Aorta (tissue), 5 donors: ENCODE measurements around the gene DNAAF1. TPM values are rescaled to one million over a fixed set of nuclear protein-coding genes. Genes with fewer than 3 reads are reported as not detected.

Source experiments
- ATAC-seq: fragments of 200-7000 bp; cut with Tn5 transposase; one replicate; pipeline ENCODE4 v1.9.1; 2022; ENCODE audit warnings: moderate library complexity; ENCODE audit not compliant: low FRiP score
- DNase-seq, 2 donors: peaks; one replicate each; pipeline ENCODE4 v3.0.0-alpha.2; 2020
- H3K27ac ChIP-seq, 2 donors: one replicate each; pipeline ENCODE4 v1.5.1; 2013; ENCODE audit warnings: low read length in 2 of 2, mild to moderate bottlenecking in 2 of 2, moderate library complexity in 2 of 2, control low read depth in 1 of 2, inconsistent platforms in 1 of 2, low read depth in 1 of 2
- H3K27me3 ChIP-seq, 2 donors: one replicate each; pipeline ENCODE4 v1.6.1; 2013; ENCODE audit warnings: control low read depth in 1 of 2, low read length in 1 of 2, mild to moderate bottlenecking in 1 of 2, moderate library complexity in 1 of 2; ENCODE audit not compliant: insufficient read depth in 2 of 2, control insufficient read depth in 1 of 2
- H3K36me3 ChIP-seq, 2 donors: one replicate each; pipeline ENCODE4 v1.6.1; 2013; ENCODE audit warnings: control low read depth in 1 of 2, low read length in 1 of 2, mild to moderate bottlenecking in 1 of 2; ENCODE audit not compliant: insufficient read depth in 2 of 2, control insufficient read depth in 1 of 2
- H3K4me1 ChIP-seq, 2 donors: one replicate each; pipeline ENCODE4 v1.6.1; 2013; ENCODE audit warnings: low read length in 2 of 2, control low read depth in 1 of 2, mild to moderate bottlenecking in 1 of 2, moderate library complexity in 1 of 2; ENCODE audit not compliant: insufficient read depth in 2 of 2, control insufficient read depth in 1 of 2
- H3K4me3 ChIP-seq, 2 donors: one replicate each; pipeline ENCODE4 v1.5.1; 2013; ENCODE audit warnings: low read length in 2 of 2, control low read depth in 1 of 2, mild to moderate bottlenecking in 1 of 2
- H3K9me3 ChIP-seq: one replicate; pipeline ENCODE4 v1.6.1; 2013; ENCODE audit warnings: mild to moderate bottlenecking, low read length; ENCODE audit not compliant: control insufficient read depth
- WGBS, 2 donors: extraction: QIAGEN DNeasy Blood & Tissue Kit; methylation state at CpG; one replicate each; pipeline ENCODE4 v1.1.7; 2013; 5-methylcytosine and 5-hydroxymethylcytosine counted together
- intact Hi-C, 2 donors: fragments of 100-400 bp; cut with DNase I; formaldehyde crosslinking; loops; one replicate each; pipeline versions ENCODE4 v1.14.2 to v1.15.0; 2022
- polyA plus RNA-seq, 2 donors: library from polyadenylated mRNA; stranded (reverse); fragments of 200-250 nt; gene quantifications; one replicate each; pipeline ENCODE4 v1.2.3, GENCODE V29; 2013
- total RNA-seq, 2 donors: library from RNA; stranded (reverse); fragmentation: NEBNext Ultra II Directional; extraction: Animal tissue kit (Norgen Biotek cat#: 25700); gene quantifications; one replicate each; pipeline ENCODE4 v1.2.1, GENCODE V29; 2021
- donor health status: healthy with polysubstance abuse.
- donor health status: Bipolar disorder and iron deficiency.
- donor health status: DM: no; HTN: no; CAD: no.
- donor health status: DM: no; HTN: no; CAD: no.
- donor health status: DM: yes; HTN: yes; CAD: no.

DNAAF1 gene
- total and polyA plus RNA-seq, 4 donors = 0.19 to 1.4 (median 0.48) TPM; not detected in 1

GRCh38 chr16:84161801-84162200 is 16.7 kb downstream of the DNAAF1 start:
- WGBS, 2 donors = 54 to 56% methylated on average over 3 of the region's 3 CpGs
- Histone ChIP-seq H3K9me3 (no peaks in the 10 kb centered on the region), H3K27ac (no peak overlapping the region), H3K4me3 (no peak overlapping the region), H3K4me1 (no peaks in the 10 kb centered on the region), H3K36me3 (no peaks in the 10 kb centered on the region), H3K27me3 (no peaks in the 10 kb centered on the region)
- DNase-seq (peak in 1 of 2 donors; percentile 8), ATAC-seq (no peak)
- intact Hi-C loops = no loop called here

DNA sequence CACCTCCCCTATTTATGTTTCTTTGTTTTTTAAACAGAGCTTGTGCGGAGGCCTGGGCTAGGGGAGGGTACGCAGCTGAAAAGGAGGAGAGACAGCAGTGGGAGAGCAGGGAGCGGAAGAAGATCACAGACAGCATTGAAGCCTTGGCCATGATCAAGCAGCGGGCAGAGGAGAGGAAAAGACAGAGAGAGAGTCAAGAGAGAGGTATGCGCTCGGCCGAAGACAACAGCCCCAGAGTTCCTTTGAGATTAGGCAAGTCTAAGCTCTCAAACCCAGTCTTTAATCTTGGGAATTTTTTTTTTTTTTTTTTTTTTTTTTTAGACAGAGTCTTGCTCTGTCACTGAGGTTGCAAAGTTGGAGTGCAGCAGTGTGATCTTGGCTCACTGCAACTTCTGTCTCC is 20.6 kb downstream of the DNAAF1 start:
- intact Hi-C loops = no loop called here
- ATAC-seq = no peak
- peaks cover 0 to 2% of the 10 kb centered on the region in 2 donors for H3K27me3 ChIP-seq
- H3K36me3 ChIP-seq = no peaks in the 10 kb centered on the region
- DNase-seq = no peak
- no peak overlapping the region for H3K4me3 ChIP-seq
- WGBS, 2 donors = 79 to 81% methylated on average over 7 of the region's 7 CpGs
- H3K9me3 ChIP-seq = no peaks in the 10 kb centered on the region
- no peak overlapping the region for H3K27ac ChIP-seq
- no peaks in the 10 kb centered on the region for H3K4me1 ChIP-seq

GRCh38 chr16:84166796-84167695 is 21.9 kb downstream of the DNAAF1 start:
- intact Hi-C loops = no loop called here
- H3K36me3 ChIP-seq = no peaks in the 10 kb centered on the region
- WGBS, 2 donors = 75% methylated on average over 13 of the region's 13 CpGs
- no peak for ATAC-seq
- H3K9me3 ChIP-seq = no peaks in the 10 kb centered on the region
- DNase-seq = no peak
- H3K27me3 ChIP-seq = peaks cover 0 to 2% of the 10 kb centered on the region in 2 donors
- H3K4me3 ChIP-seq = no peak overlapping the region
- no peaks in the 10 kb centered on the region for H3K4me1 ChIP-seq
- no peak overlapping the region for H3K27ac ChIP-seq

- ATAC-seq (no peak), DNase-seq (no peak)
- intact Hi-C loops = no loop called here
- WGBS, 2 donors = 69 to 75% methylated on average over 11 of the region's 11 CpGs
- H3K4me1 ChIP-seq = no peaks in the 10 kb centered on the region
- no peaks in the 10 kb centered on the region for H3K9me3 ChIP-seq
- H3K36me3 ChIP-seq = no peaks in the 10 kb centered on the region
- no peak overlapping the region for H3K27ac ChIP-seq
- H3K4me3 ChIP-seq = no peak overlapping the region
- peaks cover 0 to 2% of the 10 kb centered on the region in 2 donors for H3K27me3 ChIP-seq
Measured at GRCh38 chr16:84169765-84170310, 24.7 kb downstream of the DNAAF1 start.

- H3K9me3 ChIP-seq = no peaks in the 10 kb centered on the region
- ATAC-seq (no peak), DNase-seq (no peak)
- H3K27ac ChIP-seq = no peak overlapping the region
- 79 to 85% methylated on average over 11 of the region's 11 CpGs for WGBS, 2 donors
- no peak overlapping the region for H3K4me3 ChIP-seq
- H3K27me3 ChIP-seq = no peaks in the 10 kb centered on the region
- intact Hi-C loops = no loop called here
- H3K36me3 ChIP-seq = no peaks in the 10 kb centered on the region
- H3K4me1 ChIP-seq = no peaks in the 10 kb centered on the region
Measured at GRCh38 chr16:84174396-84174795, 29.3 kb downstream of the DNAAF1 start.

DNA sequence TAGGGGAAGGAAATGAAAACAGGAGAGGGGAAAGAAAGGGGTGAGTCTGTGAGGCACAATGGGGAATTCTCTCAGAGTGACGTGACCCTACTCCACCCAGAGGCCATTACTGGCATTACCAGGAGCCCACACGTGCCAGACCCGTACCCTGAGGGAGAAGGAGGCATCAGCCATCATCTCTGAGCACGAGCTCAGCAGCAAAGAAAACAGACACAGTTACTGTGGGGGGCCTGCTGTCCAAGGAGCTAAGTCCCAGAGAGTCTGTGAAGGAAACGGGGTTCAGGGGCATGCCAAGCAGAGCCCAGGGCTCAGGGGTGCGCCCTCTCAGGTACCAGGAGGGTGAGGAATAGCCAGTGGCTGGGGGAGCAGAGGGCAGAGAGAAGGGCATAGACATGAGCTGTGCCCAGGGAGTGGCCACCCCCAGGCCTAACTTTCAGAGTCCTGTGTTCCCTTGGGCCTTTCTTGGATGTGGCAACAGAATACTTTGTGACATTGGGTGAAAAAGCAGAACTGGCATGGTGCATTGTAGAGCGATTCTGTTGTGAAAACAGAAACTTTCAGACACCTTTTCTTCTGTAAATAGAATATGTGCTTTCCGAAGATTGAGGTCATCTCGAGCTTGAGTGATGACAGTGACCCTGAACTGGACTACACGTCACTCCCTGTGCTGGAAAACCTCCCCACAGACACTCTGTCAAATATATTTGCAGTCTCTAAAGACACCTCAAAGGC is 30.4 kb downstream of the DNAAF1 start:
- ATAC-seq (peak; percentile 63), DNase-seq (no peak)
- Histone ChIP-seq H3K4me1 (no peaks in the 10 kb centered on the region), H3K4me3 (no peak overlapping the region), H3K27ac (no peak overlapping the region), H3K27me3 (no peaks in the 10 kb centered on the region), H3K36me3 (no peaks in the 10 kb centered on the region), H3K9me3 (no peaks in the 10 kb centered on the region)
- 38 to 51% methylated on average over 10 of the region's 10 CpGs for WGBS, 2 donors
- intact Hi-C loops = no loop called here

DNA sequence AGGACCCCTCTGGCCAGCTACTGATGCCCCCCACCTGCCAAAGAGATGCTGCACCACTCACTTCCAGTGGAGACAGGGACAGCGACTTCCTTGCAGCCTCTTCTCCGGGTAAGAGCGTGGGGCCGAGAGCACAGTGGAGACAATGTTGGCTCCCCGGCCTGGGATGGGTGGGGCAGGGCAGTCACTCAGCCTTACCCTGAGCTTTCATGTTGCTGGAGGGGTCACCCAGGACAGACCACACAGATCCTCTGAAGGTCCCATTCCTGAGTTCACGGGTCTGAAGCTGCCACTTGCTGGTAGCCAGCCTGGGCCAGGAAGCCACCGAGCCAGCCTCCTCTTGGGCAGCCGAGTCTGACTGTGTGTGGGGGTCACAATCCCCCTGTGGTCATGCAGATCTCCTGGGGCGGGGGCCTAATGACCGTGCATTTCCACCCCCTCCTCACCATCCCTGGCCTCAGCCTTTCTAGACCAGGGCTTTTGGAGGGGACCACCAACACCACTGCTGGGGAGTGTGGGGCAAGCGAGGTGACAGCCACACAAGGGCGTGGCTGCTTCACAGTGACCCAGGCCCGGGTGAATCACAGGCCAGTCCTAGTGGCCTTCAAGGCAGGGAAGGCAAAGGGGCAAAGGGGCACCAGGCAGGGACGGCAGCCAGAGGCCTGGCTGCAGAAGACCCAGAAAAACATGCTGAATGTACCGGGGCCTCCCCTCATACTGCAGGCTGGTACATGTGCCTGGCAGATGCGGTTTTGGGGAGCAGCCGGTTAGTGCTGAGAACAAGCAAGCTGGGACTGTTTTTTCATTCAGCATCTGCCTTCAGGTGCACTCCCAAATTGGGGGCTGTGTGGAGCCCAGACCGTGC is 31.3 kb downstream of the DNAAF1 start:
- H3K36me3 ChIP-seq = peaks cover 0 to 5% of the 10 kb centered on the region in 2 donors
- H3K4me3 ChIP-seq = no peak overlapping the region
- ATAC-seq = no peak
- intact Hi-C loops = no loop called here
- H3K9me3 ChIP-seq = no peaks in the 10 kb centered on the region
- H3K4me1 ChIP-seq = no peaks in the 10 kb centered on the region
- H3K27ac ChIP-seq = peak overlapping the region in 1 of 2 donors; percentile 43
- H3K27me3 ChIP-seq = no peaks in the 10 kb centered on the region
- 73 to 76% methylated on average over 18 of the region's 18 CpGs for WGBS, 2 donors
- no peak for DNase-seq

- Histone ChIP-seq H3K4me3 (no peak overlapping the region), H3K27ac (peak overlapping the region in 1 of 2 donors; percentile 11), H3K36me3 (peaks cover 0 to 7% of the 10 kb centered on the region in 2 donors), H3K27me3 (no peaks in the 10 kb centered on the region), H3K9me3 (no peaks in the 10 kb centered on the region), H3K4me1 (no peaks in the 10 kb centered on the region)
- intact Hi-C loops = no loop called here
- WGBS, 2 donors = 20 to 26% methylated on average over 9 of the region's 9 CpGs
- DNase-seq = no peak
- no peak for ATAC-seq
Measured at GRCh38 chr16:84177741-84178073, 32.6 kb downstream of the DNAAF1 start.
